T-helper 9 cell (primary cell): ENCODE measurements around the gene NUMBL.
A peak's percentile ranks its signal among the peaks of the same experiment; 100 is the strongest.
"Not testable (repeated sequence)": the region's sequence is repeated elsewhere in the genome, so short reads cannot be mapped to it uniquely, and the experiment has no call there.

Experiments used
- DNase-seq: peaks from one replicate; pipeline ENCODE4 v3.0.0-alpha.2; 2020
- total RNA-seq, 2 donors: gene quantifications; one replicate each; lab custom pipeline; 2026; lab: John Stamatoyannopoulos, UW

NUMBL gene
- total RNA-seq, result 2.7 to 7.3 reads per million in 2 donors

DNA sequence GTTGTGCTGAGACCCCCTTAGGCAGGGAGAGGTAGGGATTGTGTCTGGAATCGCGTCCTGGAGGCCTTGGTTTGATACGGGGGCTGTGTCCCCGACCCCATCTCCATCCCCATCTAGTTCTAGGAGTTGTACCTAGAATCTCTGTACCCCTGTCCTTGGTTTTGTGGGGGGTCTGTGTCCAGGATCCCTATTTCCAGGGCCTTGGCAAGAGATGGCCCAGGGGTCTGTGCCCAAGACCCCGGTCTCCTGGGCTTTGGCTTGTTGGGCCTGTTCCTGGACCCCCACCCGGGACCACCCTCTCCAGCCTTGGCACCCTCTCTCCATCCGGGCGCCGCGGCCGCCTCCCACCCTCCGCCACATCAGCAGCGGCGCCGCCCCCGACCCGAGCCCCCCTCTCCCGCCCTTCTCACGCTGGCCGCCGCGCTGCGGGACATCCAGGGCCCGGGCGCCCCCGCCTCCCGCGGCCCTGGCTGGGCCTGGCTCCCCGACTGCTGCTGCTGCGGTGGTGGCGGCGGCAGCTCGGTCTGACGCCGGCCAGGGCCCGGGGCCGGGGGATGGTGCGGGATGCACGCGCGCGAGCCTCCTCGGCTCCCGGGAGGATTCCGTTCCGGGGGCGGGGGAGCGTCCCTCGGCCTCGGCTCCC is at the start of gene NUMBL:
Gene NUMBL (minus strand): TSS at position 602 of the 643 bp plus-strand sequence. CDS start 168 bp downstream, at position 434.
- DNase-seq, result no peak

DNA sequence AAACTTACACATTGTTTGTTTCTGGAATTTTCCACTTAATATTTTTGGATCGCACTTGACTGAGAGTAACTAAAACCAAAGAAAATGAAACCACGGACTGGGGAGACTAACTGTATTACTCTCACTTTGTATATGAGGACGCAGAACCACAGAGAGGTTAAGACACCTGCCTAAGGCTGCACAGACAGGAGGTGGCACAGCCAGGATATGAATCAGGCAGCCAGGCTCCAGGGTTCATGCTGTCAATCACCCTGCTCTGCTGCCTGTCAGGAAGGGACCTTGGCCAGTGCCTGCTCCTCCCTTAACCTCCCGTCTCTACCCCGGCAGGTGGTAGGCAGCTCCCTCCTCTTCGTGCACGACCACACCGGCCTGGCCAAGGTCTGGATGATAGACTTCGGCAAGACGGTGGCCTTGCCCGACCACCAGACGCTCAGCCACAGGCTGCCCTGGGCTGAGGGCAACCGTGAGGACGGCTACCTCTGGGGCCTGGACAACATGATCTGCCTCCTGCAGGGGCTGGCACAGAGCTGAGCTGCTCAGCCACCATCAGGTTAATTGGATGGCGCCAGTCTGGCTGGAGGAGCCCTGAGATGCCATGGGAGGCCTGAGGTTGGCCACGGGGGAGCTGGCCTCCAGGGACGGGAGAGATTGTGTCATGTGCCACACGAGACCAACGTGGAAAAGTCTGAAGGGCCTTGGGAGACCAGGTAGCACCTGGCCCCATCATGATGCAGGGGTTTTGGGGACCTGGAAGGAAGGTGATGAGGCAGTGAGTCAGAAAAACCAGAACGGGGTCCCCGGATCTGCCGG is 48.8 kb upstream of the NUMBL start:
- DNase-seq, result no peak

DNA sequence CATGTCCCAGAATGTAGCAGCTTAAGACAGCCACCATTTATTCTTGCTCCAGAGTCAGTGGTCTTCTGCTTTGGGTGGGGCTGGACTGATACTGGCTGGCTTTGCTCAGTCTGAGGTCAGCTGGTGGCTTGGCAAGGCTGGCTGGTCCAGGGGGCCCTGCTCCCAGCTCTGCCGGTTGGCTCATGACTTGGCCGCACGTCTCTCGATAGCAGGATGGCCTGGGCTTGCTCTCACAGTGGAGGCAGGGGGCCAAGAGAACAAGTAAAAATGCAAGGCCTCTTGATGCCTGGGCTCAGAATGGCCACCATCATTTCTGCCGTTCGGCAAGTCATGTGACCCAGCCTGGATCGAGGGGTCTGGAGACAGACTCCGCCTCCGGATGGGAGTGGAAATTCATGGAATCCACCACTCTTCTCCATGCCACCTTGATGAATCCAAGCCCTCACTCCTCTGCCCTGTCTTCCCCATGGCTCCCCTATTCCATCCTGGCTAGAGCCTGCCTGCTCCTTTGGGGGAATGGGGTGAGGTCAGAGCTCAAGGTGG is 46.7 kb upstream of the NUMBL start:
- DNase-seq, result no peak

DNA sequence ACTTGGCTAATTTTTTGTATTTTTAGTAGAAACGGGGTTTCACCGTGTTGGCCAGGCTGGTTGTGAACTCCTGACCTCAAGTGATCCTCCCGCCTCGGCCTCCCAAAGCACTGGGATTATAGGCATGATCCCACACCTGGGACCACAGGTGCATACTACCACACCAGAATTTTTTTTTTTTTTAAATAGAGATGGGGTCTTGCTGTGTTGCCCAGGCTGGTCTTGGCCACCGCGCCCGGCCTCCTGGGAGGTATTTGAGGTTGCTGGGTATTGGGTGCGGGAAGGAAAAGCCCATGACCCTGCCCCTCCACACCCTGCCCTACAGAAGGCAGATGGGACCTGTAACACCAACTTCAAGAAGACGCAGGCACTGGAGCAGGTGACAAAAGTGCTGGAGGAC is 46.2 kb upstream of the NUMBL start:
- DNase-seq, result no peak

DNA sequence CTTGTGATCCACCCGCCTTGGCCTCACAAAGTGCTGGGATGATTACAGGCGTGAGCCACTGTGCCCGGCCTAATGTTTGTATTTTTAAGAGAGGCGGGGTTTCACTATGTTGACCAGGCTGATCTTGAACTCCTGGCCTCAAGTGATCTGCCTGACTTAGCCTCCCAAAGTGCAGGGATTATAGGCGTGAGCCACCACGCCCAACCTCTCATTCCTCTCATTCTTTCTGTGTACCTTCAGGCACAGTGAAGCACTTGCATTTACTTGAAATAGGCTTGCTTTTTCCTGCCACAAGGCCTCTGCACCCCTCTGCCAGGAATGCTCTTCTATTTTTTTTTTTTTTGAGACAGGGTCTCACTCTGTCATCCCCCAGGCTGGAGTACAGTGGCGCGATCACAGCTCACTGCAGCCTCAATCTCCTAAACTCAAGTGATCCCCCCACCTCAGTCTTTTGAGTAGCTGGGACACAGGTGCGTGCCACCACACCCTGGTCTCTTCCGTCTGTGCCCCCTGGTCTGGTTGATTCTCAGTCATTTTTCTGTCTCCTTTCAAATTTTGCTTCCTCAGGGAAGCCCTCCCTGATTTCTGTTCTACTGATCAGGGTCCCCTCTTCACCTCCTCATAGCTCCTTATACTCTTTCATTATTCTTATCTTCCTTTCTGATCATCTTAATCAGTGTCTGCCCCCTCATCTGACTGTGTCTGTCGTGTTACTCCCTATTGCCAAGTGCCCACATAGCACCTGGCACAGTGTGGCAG is 44.7 kb upstream of the NUMBL start:
- no peak for DNase-seq

DNA sequence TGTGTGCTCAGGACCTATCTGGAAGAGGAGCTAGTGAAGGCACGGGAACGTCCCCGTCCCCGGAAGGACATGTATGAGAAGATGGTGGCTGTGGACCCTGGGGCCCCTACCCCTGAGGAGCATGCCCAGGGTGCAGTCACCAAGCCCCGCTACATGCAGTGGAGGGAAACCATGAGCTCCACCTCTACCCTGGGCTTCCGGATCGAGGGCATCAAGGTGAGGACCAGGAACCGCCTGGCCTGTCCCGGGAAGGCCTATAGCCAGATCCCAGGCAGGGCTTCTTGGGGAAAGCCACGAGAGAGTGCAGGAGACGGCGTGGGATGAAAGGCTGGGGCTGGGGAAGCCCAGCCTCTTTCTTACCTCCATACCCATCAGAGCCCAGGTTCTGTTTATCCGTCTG is 42.7 kb upstream of the NUMBL start:
- DNase-seq, result no peak

DNA sequence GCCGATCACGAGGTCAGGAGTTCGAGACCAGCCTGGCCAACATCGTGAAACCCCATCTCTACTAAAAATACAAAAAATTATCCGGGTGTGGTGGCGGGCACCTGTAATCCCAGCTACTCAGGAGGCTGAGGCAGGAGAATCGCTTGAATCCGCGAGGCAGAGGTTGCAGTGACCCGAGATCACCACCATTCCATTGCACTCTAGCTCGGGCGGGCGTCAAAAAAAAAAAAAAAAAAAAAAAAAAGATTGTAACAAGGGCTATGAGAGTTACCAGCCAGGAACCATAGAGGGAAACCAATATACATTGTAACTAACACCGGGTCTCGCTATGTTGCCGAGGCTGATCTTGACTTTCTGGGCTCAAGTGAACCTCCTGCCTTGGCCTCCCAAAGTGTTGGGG is 41.9 kb upstream of the NUMBL start:
- not testable (repeated sequence) for DNase-seq

DNA sequence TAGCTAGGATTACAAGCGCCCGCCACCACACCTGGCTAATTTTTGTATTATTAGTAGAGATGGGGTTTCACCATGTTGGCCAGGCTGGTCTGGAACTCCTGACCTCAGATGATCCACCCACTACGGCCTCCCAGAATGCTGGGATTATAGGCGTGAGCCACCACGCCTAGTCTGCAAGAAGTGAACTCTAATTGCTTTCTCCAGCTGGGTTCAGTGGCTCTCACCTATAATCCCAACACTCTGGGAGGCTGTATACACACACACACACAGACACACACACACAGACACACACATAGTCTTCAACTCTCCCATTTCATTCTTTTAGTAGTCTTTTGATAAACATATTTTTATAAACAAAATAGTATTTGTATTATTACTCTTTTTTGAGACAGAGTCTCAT is 39.6 kb upstream of the NUMBL start:
- DNase-seq, result not testable (repeated sequence)

DNA sequence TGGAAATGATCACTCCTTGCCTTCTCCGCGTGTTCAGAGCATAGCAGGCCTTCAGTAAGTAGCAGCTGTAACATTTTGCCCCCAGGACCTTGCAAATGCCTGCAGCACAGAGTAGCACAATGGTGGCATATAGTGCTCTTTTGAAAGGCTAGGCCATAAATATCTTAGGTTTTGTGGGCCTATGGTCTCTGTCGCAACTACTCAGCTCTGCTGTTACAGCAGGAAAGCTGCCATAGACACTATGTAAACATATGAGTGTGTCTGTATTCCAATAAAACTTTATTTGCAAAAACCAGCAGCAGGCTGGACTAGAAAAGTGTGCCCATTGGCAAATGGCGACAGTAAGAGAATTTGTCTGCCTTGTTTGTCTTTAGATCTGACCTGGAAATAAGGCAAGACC is 35.8 kb upstream of the NUMBL start:
- no peak for DNase-seq

DNA sequence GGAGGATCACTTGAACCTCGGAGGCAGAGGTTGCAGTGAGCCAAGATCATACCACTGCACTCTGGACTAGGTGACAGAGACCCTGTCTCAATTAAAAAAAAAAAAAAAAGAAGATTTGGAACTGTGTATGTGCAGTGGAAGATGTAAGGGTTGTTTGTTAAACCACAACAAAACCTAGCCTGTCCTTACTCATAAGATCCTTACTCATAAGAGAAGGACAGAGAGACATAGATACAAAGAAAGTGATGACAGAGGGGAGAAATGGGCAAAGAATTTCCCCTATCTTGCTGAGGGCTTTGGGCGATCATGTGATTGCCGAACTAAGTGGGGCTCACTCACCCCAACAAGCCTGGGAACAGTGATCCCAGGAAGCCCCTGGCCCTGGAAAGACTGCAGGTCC is 34.4 kb upstream of the NUMBL start:
- DNase-seq, result no peak

DNA sequence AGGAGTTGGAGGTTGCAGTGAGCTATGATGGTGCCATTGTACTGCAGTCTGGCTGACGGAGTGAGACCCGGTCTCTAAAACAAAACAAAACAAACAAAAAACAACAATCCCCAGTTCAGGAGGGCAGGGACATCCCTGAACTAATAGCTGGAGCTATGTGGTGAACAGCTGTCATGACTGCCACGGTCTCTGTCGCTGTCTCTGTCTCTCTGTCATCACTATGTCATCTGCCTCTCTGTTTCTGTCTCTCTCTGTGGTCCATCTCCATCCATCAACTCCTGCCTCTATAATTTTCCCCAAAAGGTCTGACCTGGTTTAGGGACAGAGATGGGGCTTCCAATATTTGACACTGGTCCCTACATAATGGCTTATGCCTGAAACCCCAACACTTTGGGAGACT is 33.9 kb upstream of the NUMBL start:
- DNase-seq, result no peak

DNA sequence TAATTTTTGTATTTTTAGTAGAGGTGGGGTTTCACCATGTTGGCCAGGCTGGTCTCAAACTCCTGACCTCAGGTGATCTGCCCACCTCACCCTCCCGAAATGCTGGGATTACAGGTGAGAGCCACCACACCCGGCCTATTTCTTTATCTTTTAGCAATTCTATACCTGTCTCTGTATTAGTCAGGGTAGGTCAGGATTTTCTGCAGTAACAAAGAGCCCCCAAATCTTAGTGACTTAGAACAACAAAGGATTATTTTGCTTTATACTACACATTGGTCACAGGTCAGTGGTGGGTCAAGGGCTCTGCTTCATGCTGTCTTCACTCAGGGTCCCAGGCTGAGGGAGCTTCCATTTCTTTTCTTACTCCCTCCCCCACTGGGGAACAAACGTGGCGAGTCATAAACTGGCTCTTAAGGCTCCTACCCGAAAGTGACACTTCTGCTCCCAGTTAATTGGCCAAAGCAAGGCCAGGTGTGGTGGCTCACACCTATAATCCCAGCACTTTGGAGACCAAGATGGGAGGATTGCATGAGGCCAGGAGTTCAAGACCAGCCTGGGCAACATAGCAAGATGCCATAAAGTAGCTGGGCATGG is 33.3 kb upstream of the NUMBL start:
- DNase-seq, result no peak

DNA sequence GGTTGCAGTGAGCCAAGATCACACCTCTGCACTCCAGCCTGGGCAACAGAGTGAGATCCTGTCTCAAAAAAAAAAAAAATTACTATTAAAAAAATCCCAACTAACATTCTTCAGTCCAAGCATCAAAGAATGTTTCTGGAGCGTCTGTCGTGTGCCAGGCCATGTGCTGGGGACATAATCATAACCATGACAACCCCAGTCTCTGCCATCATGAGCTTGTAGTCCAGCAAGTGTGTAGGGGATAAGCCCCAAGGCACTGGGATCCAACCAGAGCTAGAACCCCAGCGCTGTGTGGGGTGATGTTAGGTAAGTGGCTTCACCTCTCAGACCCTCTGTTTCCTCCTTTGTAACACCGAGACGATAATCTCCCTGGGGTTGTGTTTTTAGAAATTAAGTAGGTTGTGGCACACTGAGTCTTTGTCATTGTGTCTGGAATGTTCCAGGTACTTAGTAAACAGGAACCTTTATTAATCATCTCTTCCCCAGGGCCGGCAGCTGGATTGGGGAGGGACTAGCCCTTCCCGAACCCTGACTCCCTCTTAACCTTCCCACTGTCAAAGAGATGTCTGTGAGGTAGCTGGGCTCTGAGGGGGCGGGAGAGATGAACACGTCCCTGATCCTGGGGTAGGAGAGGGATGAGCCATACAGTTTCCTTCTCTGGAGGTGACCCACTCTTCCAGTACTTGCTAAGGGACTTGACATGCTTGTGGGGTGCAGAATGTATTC is 31.6 kb upstream of the NUMBL start:
- DNase-seq, result no peak

DNA sequence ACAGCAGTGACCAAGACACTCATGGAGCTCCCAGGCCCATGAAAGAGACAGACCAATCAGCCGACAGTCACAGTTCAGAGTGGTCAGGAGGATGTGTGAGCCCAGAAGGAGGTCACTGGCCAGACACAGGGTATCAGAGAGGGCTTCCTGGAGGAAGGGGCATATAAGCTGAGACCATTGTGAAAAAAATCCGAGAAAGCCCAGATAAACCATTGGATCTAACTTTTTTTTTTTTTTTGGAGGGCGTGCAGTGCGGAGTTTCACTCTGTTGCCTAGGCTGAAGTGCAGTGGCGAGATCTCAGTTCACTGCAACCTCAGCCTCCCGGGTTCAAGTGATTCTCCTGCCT is 30.7 kb upstream of the NUMBL start:
- DNase-seq, result no peak

DNA sequence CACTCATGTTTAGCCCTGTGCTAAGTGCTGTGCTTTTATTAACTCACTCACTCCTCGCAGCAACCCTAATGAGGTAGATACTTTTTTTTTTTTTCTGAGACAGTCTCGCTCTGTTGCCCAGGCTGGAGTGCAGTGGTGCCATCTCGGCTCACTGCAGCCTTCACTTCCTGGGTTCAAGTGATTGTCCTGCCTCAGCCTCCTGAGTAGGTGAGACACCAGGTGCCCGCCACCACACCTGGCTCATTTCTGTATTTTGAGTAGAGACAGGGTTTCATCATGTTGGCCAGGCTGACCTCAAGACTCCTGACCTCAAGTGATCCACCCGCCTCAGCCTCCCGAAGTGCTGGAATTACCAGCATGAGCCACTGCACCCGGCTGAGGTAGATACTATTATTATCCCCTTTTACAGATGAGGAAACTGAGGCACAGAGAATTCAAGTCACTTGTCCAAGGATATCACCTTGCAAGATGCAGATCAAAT is 29.0 kb upstream of the NUMBL start:
- DNase-seq, result no peak

DNA sequence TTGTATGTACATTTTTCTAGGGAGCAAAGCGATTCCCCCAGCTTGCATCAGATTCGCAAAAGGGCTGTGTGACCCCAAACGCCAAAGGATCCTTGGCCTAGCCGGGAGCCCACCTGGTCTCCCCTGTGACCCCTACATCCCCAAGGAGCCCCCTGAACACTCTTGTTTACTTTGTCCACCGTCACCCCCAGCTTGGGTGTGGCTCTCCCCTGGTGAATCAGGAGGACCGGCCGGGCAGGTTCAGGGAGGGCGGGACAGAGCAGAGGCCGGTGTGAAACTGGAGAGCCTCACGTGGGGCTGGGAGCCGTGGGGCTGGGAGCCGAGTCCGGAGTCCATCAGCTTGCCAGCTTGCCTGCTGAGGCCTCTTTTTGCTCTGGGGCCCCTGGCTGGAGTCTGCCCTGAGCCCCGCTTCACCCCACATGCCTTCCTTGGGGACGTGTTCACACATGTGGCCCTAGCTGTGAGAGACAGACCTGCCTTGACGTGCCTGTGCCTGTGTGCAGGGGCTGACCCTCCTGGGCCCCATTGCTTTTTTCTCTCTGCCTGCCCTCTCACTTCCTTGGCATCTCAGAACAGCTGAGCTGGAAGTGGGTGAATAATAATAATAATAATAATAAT is 28.4 kb upstream of the NUMBL start:
- no peak for DNase-seq

DNA sequence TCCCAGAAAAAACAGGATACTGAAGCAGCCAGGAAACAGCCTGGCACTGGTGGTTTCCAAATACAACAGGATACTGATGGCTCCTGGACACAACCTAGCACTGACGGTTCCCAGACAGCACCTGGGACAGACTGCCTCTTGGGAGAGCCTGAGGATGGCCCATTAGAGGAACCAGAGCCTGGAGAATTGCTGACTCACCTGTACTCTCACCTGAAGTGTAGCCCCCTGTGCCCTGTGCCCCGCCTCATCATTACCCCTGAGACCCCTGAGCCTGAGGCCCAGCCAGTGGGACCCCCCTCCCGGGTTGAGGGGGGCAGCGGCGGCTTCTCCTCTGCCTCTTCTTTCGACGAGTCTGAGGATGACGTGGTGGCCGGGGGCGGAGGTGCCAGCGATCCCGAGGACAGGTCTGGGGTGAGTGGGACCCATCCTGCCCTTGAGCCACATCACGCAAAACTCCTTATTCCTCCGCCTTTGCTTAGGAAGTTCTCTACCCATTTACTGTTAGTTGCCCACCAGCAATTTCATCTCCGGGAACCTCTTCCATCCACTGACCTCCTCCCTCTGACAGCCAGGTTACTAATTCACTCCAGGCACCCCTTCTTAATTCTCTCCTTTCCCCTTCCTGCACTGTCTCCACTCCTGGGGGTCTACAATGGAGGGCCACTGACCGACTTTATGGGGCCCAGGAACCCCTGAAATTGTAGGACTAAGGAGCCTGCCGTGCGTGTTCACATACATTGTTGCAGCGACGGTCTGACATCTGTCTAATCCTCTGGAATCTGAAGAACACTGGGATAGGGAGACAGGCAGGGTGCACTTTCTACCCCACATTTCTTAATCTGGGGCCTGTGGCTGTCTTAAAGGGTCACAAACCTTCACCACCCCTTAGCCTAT is 27.7 kb upstream of the NUMBL start:
- DNase-seq, result no peak

DNA sequence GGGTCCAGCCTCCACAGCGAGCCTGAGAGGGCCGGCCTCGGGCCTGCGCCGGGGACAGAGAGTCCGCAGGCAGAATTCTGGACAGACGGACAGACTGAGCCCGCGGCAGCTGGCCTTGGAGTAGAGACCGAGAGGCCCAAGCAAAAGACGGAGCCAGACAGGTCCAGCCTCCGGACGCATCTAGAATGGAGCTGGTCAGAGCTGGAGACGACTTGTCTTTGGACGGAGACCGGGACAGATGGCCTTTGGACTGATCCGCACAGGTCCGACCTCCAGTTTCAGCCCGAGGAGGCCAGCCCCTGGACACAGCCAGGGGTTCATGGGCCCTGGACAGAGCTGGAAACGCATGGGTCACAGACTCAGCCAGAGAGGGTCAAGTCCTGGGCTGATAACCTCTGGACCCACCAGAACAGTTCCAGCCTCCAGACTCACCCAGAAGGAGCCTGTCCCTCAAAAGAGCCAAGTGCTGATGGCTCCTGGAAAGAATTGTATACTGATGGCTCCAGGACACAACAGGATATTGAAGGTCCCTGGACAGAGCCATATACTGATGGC is 27.0 kb upstream of the NUMBL start:
- DNase-seq, result no peak

DNA sequence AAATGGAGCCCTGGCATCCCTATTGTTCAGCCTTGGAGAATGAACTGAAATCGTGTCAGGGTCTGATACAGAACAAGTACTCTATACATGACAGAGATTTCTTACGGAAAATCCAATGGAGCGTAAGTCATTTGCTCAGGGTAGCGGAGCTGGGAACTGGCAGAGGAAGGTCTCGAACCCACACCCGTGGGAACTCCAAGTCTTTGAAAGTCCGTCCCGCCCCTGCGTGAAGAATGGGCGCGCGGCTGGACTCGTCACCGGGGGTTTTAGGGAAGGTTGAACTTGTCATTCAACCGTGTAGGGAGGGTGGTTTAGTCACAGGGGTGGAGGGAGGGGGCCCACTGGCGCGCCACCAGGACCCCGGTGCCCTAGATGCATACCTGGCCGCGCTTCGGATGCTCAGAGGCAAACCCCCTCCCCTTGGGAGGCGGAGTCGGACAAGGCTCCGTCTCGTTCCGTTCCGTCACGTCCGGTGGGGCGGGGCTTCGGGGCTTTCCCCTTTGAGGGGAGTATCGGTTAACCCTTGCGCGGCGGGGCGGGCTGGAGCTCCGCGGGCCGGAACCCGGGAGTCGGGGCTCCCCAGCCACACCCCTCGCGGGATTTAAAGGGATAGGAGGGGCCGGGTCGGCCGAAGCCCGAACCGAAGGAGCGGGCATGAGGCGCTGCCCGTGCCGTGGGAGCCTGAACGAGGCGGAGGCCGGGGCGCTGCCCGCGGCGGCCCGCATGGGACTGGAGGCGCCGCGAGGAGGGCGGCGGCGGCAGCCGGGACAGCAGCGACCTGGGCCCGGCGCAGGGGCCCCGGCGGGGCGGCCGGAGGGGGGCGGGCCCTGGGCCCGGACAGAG is 26.3 kb upstream of the NUMBL start, which contains the start of the genes COQ8B and ITPKC:
Gene COQ8B (minus strand): TSS at position 405 of the 843 bp plus-strand sequence. CDS start 2,254 bp downstream, outside the sequence.
Gene ITPKC (plus strand): TSS at position 631 of the 843 bp plus-strand sequence. CDS start 24 bp downstream, at position 655.
- DNase-seq, result peak; percentile 100
